ENCODE measurements around the gene PTMA. TPM values are rescaled to one million over a fixed set of nuclear protein-coding genes. Genes with fewer than 3 reads are reported as not detected.

PTMA gene
- polyA plus RNA-seq, 4 donors = 1,019 to 2,156 (median 1,113) TPM

DNA sequence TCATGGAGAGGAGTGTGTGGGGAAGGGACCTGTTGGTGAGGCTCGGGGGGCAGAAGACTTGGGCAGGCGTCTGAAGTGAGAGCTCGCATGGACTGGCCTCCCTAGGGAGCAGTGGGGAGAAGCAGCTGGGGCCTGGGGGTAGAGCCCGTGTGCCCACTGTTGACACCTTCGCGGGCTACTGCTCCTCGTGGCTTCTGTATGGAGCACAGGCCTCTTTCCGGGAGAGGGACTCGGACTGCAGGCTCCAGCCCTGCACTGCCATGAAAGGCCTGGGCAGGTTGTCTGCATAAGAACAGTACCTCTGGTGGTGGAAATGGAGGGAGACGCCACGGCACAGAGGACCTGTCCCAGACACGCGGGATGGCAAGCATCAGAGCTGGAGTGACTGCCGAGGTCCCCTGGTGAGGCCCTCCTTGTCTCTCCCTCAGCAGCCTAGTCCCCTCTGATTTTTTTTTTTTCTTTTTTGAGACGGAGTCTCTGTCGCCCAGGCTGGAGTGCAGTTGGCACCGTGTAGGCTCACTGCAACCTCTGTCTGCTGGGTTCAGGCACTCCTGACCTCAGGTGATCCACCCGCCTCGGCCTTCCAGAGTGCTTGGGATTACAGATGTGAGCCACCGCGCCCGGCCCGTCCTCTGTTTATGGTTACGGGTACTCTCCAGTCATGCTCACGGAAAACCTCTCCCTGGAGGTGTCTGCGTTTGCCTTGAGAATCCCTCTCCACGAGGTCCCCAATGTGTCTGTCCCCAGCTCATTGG lies 44.7 kb upstream of the PTMA start:
- FAIRE-seq (no peak), DNase-seq (no peak)
- peaks cover 5 to 49% (median 5%) of the 10 kb centered on the region in 3 donors for H3K4me1 ChIP-seq (ENCODE audit: control insufficient read depth in 3 of 3, insufficient read depth in 2 of 3, low read depth in 1 of 3, low read length in 2 of 3)
- no peak overlapping the region for H3K4me3 ChIP-seq (ENCODE audit: low read depth in 1 of 3, low read length in 3 of 3)
- H3K36me3 ChIP-seq (ENCODE audit: control insufficient read depth in 3 of 3, insufficient read depth in 2 of 3, low read depth in 1 of 3, low read length in 3 of 3) = no peaks in the 10 kb centered on the region
- no peaks in the 10 kb centered on the region for H3K27me3 ChIP-seq (ENCODE audit: control insufficient read depth in 3 of 3, insufficient read depth in 3 of 3, low read length in 3 of 3)
- WGBS, 3 donors = 93 to 95% (median 93%) methylated on average over 27 of the region's 27 CpGs
- H3K27ac ChIP-seq (ENCODE audit: low read depth in 1 of 3, low read length in 2 of 3) = peak overlapping the region in 1 of 3 donors; percentile 97
- peaks cover 0 to 13% of the 10 kb centered on the region in 2 donors for H3K9me3 ChIP-seq (ENCODE audit: control insufficient read depth in 2 of 2, insufficient read depth in 1 of 2, low read depth in 1 of 2, low read length in 1 of 2)

DNA sequence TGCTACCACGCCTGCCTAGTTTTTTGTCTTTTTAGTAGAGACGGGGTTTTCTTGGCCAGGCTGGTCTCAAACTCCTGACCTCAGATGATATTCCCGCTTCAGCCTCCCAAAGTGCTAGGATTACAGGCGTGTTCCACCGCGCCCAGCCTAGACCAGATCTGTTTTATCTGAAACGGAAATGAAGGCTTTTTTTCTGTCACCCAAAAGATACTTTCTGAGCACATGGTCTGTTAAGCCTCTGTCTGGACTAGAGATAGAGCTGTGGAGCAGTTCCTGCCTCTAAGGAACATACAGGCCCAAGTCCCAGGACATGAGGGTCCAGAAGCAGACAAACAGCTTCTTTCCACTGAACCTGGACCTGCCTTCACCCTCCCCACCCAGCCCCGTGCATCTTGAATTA lies 43.6 kb upstream of the PTMA start:
- Histone ChIP-seq H3K4me1 (ENCODE audit: control insufficient read depth in 3 of 3, insufficient read depth in 2 of 3, low read depth in 1 of 3, low read length in 2 of 3) (peaks cover 5 to 51% (median 5%) of the 10 kb centered on the region in 3 donors), H3K27ac (ENCODE audit: low read depth in 1 of 3, low read length in 2 of 3) (peak overlapping the region; percentile 99 to 100 (median 100)), H3K36me3 (ENCODE audit: control insufficient read depth in 3 of 3, insufficient read depth in 2 of 3, low read depth in 1 of 3, low read length in 3 of 3) (no peaks in the 10 kb centered on the region), H3K27me3 (ENCODE audit: control insufficient read depth in 3 of 3, insufficient read depth in 3 of 3, low read length in 3 of 3) (no peaks in the 10 kb centered on the region), H3K9me3 (ENCODE audit: control insufficient read depth in 2 of 2, insufficient read depth in 1 of 2, low read depth in 1 of 2, low read length in 1 of 2) (peaks cover 0 to 13% of the 10 kb centered on the region in 2 donors), H3K4me3 (ENCODE audit: low read depth in 1 of 3, low read length in 3 of 3) (no peak overlapping the region)
- no peak for FAIRE-seq
- WGBS, 3 donors = 59 to 80% (median 64%) methylated on average over 8 of the region's 8 CpGs
- peak in 1 of 2 donors; percentile 55 for DNase-seq

- Histone ChIP-seq H3K4me1 (ENCODE audit: control insufficient read depth in 3 of 3, insufficient read depth in 2 of 3, low read depth in 1 of 3, low read length in 2 of 3) (peaks cover 5 to 54% (median 5%) of the 10 kb centered on the region in 3 donors), H3K4me3 (ENCODE audit: low read depth in 1 of 3, low read length in 3 of 3) (peak overlapping the region; percentile 4 to 63 (median 54)), H3K9me3 (ENCODE audit: control insufficient read depth in 2 of 2, insufficient read depth in 1 of 2, low read depth in 1 of 2, low read length in 1 of 2) (peaks cover 0 to 13% of the 10 kb centered on the region in 2 donors), H3K27ac (ENCODE audit: low read depth in 1 of 3, low read length in 2 of 3) (peak overlapping the region; percentile 99 to 100 (median 100)), H3K36me3 (ENCODE audit: control insufficient read depth in 3 of 3, insufficient read depth in 2 of 3, low read depth in 1 of 3, low read length in 3 of 3) (no peaks in the 10 kb centered on the region), H3K27me3 (ENCODE audit: control insufficient read depth in 3 of 3, insufficient read depth in 3 of 3, low read length in 3 of 3) (no peaks in the 10 kb centered on the region)
- FAIRE-seq (no peak), DNase-seq (no peak)
- WGBS, 3 donors = 59 to 63% (median 60%) methylated on average over 19 to 20 of the region's 20 CpGs
Observed at GRCh38 chr2:231665245-231666170, 42.8 kb upstream of the PTMA start.

DNA sequence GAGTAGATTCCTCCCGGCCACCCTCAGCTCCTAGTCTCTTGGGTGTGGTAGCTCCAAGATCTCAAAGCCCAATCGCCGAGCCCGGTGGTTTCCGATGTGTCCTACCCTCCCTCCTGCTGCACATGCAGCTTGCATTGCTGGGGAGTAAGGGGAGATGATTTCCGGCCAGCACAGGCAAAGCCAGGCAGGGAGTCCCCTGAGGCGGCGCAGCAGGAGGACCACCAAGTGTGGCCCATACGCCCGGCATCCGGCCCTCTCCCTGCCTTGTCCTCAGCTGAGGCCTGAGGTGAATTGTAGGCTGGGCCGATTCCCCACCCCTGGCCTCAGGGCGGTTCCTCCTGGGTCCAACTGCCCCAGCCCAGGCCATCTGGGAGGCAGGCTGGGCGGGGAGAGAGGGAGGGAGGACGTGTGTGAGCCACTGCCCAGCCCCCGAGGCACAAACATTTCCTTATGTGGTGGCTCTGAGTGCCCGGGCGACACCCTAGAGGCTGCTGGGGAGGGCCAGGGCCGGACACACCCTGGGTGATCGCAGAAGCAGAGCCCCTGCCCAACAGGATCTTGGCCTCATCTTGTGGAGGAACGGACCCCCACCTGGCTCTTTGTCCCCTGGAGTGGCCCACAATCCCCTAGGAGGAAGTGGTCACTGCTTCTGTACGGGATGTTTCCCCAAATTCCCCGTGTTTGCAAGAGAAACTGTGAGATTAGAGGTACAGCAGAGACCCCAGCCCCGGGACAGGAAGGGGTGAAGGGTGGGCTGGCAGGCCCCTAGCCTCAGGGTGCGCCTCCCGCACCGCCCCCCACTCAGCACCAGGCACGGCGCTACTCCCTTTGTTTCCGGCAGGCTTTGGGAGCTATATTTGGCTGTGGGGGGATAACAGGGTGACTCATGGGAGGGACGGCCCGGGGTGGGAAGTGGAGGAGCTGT lies 41.9 kb upstream of the PTMA start:
- Histone ChIP-seq H3K27ac (ENCODE audit: low read depth in 1 of 3, low read length in 2 of 3) (peak overlapping the region; percentile 99 to 100 (median 100)), H3K27me3 (ENCODE audit: control insufficient read depth in 3 of 3, insufficient read depth in 3 of 3, low read length in 3 of 3) (no peaks in the 10 kb centered on the region), H3K9me3 (ENCODE audit: control insufficient read depth in 2 of 2, insufficient read depth in 1 of 2, low read depth in 1 of 2, low read length in 1 of 2) (peaks cover 0 to 13% of the 10 kb centered on the region in 2 donors), H3K36me3 (ENCODE audit: control insufficient read depth in 3 of 3, insufficient read depth in 2 of 3, low read depth in 1 of 3, low read length in 3 of 3) (no peaks in the 10 kb centered on the region), H3K4me3 (ENCODE audit: low read depth in 1 of 3, low read length in 3 of 3) (peak overlapping the region; percentile 20 to 63 (median 54)), H3K4me1 (ENCODE audit: control insufficient read depth in 3 of 3, insufficient read depth in 2 of 3, low read depth in 1 of 3, low read length in 2 of 3) (peaks cover 5 to 54% (median 5%) of the 10 kb centered on the region in 3 donors)
- 6 to 17% (median 10%) methylated on average over 27 to 32 of the region's 32 CpGs for WGBS, 3 donors
- FAIRE-seq (no peak), DNase-seq (peak; percentile 98 to 99)

DNA sequence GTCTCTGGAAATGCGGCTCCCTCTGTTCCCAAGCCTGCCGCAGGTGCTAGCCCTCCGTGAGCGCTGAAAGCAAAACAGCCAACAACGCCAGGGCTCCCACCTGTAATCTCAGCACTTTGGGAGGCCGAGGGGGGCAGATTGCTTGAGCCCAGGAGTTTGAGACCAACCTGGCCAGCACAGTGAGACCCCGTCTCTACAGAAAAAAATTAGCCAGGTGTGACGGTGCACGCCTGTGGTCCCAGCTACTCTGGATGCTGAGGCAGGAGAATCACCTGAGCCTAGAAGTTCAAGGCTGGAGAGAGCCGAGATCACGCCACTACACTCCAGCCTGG lies 41.3 kb upstream of the PTMA start:
- Histone ChIP-seq H3K4me1 (ENCODE audit: control insufficient read depth in 3 of 3, insufficient read depth in 2 of 3, low read depth in 1 of 3, low read length in 2 of 3) (peaks cover 5 to 55% (median 5%) of the 10 kb centered on the region in 3 donors), H3K27ac (ENCODE audit: low read depth in 1 of 3, low read length in 2 of 3) (peak overlapping the region; percentile 99 to 100 (median 100)), H3K9me3 (ENCODE audit: control insufficient read depth in 2 of 2, insufficient read depth in 1 of 2, low read depth in 1 of 2, low read length in 1 of 2) (peaks cover 0 to 13% of the 10 kb centered on the region in 2 donors), H3K36me3 (ENCODE audit: control insufficient read depth in 3 of 3, insufficient read depth in 2 of 3, low read depth in 1 of 3, low read length in 3 of 3) (no peaks in the 10 kb centered on the region), H3K27me3 (ENCODE audit: control insufficient read depth in 3 of 3, insufficient read depth in 3 of 3, low read length in 3 of 3) (no peaks in the 10 kb centered on the region), H3K4me3 (ENCODE audit: low read depth in 1 of 3, low read length in 3 of 3) (peak overlapping the region; percentile 20 to 63 (median 54))
- DNase-seq (no peak), FAIRE-seq (no peak)
- WGBS, 3 donors = 11 to 38% (median 32%) methylated on average over 11 of the region's 11 CpGs

DNA sequence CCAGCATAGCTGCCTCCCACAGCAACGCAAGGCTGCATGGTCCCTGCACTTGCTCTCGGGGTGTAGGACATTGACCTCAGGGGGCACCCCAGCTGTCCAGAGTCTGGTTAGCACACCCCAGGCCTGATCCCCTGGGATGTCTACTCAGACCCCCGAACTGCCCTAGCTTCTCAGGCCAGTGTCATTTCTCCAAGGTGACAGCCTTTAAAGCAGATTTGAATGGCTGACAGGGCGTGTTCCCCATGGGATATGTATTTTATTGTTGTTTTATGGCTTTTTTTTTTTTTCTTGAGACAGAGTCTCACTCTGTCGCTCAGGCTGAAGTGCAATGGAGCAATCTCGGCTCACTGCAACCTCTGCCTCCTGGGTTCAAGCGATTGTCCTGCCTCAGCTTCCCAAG lies 40.8 kb upstream of the PTMA start:
- Histone ChIP-seq H3K4me1 (ENCODE audit: control insufficient read depth in 3 of 3, insufficient read depth in 2 of 3, low read depth in 1 of 3, low read length in 2 of 3) (peaks cover 5 to 58% (median 5%) of the 10 kb centered on the region in 3 donors), H3K9me3 (ENCODE audit: control insufficient read depth in 2 of 2, insufficient read depth in 1 of 2, low read depth in 1 of 2, low read length in 1 of 2) (peaks cover 0 to 12% of the 10 kb centered on the region in 2 donors), H3K36me3 (ENCODE audit: control insufficient read depth in 3 of 3, insufficient read depth in 2 of 3, low read depth in 1 of 3, low read length in 3 of 3) (no peaks in the 10 kb centered on the region), H3K27me3 (ENCODE audit: control insufficient read depth in 3 of 3, insufficient read depth in 3 of 3, low read length in 3 of 3) (no peaks in the 10 kb centered on the region), H3K4me3 (ENCODE audit: low read depth in 1 of 3, low read length in 3 of 3) (peak overlapping the region in 2 of 3 donors; percentile 54 to 63), H3K27ac (ENCODE audit: low read depth in 1 of 3, low read length in 2 of 3) (peak overlapping the region; percentile 99 to 100 (median 100))
- 15 to 49% (median 41%) methylated on average over 7 of the region's 7 CpGs for WGBS, 3 donors
- DNase-seq (peak; percentile 83 to 87), FAIRE-seq (no peak)

DNA sequence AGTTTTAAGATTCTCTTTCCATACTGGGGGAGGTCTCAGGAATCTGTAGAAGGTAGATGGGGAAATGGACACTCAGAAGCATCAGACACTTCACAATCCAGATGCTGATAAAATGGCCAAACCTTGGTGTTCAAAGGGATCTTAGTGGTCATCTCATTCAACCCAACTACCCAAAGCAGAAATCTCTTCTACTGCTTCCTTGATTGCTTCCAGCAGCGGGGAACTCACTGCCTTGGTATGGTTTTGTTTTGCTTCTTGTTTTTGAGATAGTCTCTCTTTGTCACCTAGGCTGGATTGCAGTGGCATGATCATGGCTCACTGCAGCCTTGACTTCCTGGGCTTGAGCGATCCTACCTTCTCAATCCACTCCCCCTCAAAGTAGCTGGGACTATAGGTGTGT lies 39.3 kb upstream of the PTMA start:
- H3K27ac ChIP-seq (ENCODE audit: low read depth in 1 of 3, low read length in 2 of 3) = no peak overlapping the region
- DNase-seq = no peak
- 94 to 100% (median 96%) methylated on average over 2 of the region's 2 CpGs for WGBS, 3 donors
- no peak overlapping the region for H3K4me3 ChIP-seq (ENCODE audit: low read depth in 1 of 3, low read length in 3 of 3)
- peaks cover 5 to 69% (median 5%) of the 10 kb centered on the region in 3 donors for H3K4me1 ChIP-seq (ENCODE audit: control insufficient read depth in 3 of 3, insufficient read depth in 2 of 3, low read depth in 1 of 3, low read length in 2 of 3)
- H3K27me3 ChIP-seq (ENCODE audit: control insufficient read depth in 3 of 3, insufficient read depth in 3 of 3, low read length in 3 of 3) = no peaks in the 10 kb centered on the region
- no peaks in the 10 kb centered on the region for H3K9me3 ChIP-seq (ENCODE audit: control insufficient read depth in 2 of 2, insufficient read depth in 1 of 2, low read depth in 1 of 2, low read length in 1 of 2)
- H3K36me3 ChIP-seq (ENCODE audit: control insufficient read depth in 3 of 3, insufficient read depth in 2 of 3, low read depth in 1 of 3, low read length in 3 of 3) = no peaks in the 10 kb centered on the region
- FAIRE-seq = no peak
